Activated naive CD4-positive, alpha-beta T cell treated with anti-CD3 and anti-CD28 coated beads, Interleukin-2, amount 10 ng/mL, durations not matched to agents 7 days and 5 days (primary cell): ENCODE data around the gene OLFM1.

Experiments used
- CTCF ChIA-PET: fragments of 350-600 bp; sonication (Branson Sonifier 250); formaldehyde crosslinking; loops from one replicate; lab custom pipeline; 2021; ENCODE audit warnings: antibody characterized with exemption; lab: Charles Lee
- DNase-seq: peaks from one replicate; pipeline ENCODE4 v3.0.0-alpha.2; 2020
- H3K27ac Mint-ChIP-seq: one replicate; pipeline ENCODE4 v1.8.0; 2021; ENCODE audit warnings: mild to moderate bottlenecking, moderate library complexity, mixed read lengths
- H3K27me3 Mint-ChIP-seq: one replicate; pipeline ENCODE4 v1.8.0; 2021; ENCODE audit warnings: mild to moderate bottlenecking, mixed read lengths
- H3K36me3 Mint-ChIP-seq: one replicate; pipeline ENCODE4 v1.8.0; 2021; ENCODE audit warnings: mixed read lengths
- H3K4me1 Mint-ChIP-seq: one replicate; pipeline ENCODE4 v1.8.0; 2021; ENCODE audit warnings: mixed read lengths
- H3K4me3 Mint-ChIP-seq: one replicate; pipeline ENCODE4 v1.8.0; 2021; ENCODE audit warnings: mild to moderate bottlenecking, moderate library complexity, mixed read lengths
- H3K9me3 Mint-ChIP-seq: one replicate; pipeline ENCODE4 v1.8.0; 2021; ENCODE audit warnings: mixed read lengths

The OLFM1 gene

GRCh38 chr9:135099574-135099973 is 12.1 kb downstream of the OLFM1 start:
- Mint-ChIP-seq H3K4me1 (no peaks in the 10 kb centered on the region), H3K27ac (no peak overlapping the region), H3K27me3 (no peaks in the 10 kb centered on the region), H3K4me3 (no peak overlapping the region), H3K36me3 (no peaks in the 10 kb centered on the region), H3K9me3 (no peaks in the 10 kb centered on the region)
- no peak for DNase-seq
- CTCF ChIA-PET = no interaction called here

- H3K27me3 Mint-ChIP-seq = no peaks in the 10 kb centered on the region
- H3K27ac Mint-ChIP-seq = no peak overlapping the region
- DNase-seq = no peak
- no peaks in the 10 kb centered on the region for H3K4me1 Mint-ChIP-seq
- CTCF ChIA-PET = no interaction called here
- no peak overlapping the region for H3K4me3 Mint-ChIP-seq
- H3K36me3 Mint-ChIP-seq = no peaks in the 10 kb centered on the region
- H3K9me3 Mint-ChIP-seq = no peaks in the 10 kb centered on the region
Measured at GRCh38 chr9:135100241-135100681, 12.8 kb downstream of the OLFM1 start.

GRCh38 chr9:135100725-135101410 is 13.4 kb downstream of the OLFM1 start:
- Mint-ChIP-seq H3K36me3 (no peaks in the 10 kb centered on the region), H3K27ac (no peak overlapping the region), H3K4me1 (no peaks in the 10 kb centered on the region), H3K4me3 (no peak overlapping the region), H3K9me3 (no peaks in the 10 kb centered on the region), H3K27me3 (no peaks in the 10 kb centered on the region)
- no peak for DNase-seq
- CTCF ChIA-PET = no interaction called here

- Mint-ChIP-seq H3K27ac (no peak overlapping the region), H3K4me1 (no peaks in the 10 kb centered on the region), H3K36me3 (no peaks in the 10 kb centered on the region), H3K4me3 (no peak overlapping the region), H3K9me3 (no peaks in the 10 kb centered on the region), H3K27me3 (peaks cover 4% of the 10 kb centered on the region)
- CTCF ChIA-PET = no interaction called here
- no peak for DNase-seq
Measured at GRCh38 chr9:135101486-135101885, 14.0 kb downstream of the OLFM1 start.

- DNase-seq = no peak
- peaks cover 8% of the 10 kb centered on the region for H3K27me3 Mint-ChIP-seq
- CTCF ChIA-PET = no interaction called here
- H3K27ac Mint-ChIP-seq = no peak overlapping the region
- H3K4me1 Mint-ChIP-seq = no peaks in the 10 kb centered on the region
- H3K36me3 Mint-ChIP-seq = no peaks in the 10 kb centered on the region
- H3K9me3 Mint-ChIP-seq = no peaks in the 10 kb centered on the region
- no peak overlapping the region for H3K4me3 Mint-ChIP-seq
Measured at GRCh38 chr9:135101926-135102325, 14.5 kb downstream of the OLFM1 start.

- CTCF ChIA-PET = no interaction called here
- H3K36me3 Mint-ChIP-seq = no peaks in the 10 kb centered on the region
- H3K4me1 Mint-ChIP-seq = no peaks in the 10 kb centered on the region
- peaks cover 8% of the 10 kb centered on the region for H3K27me3 Mint-ChIP-seq
- DNase-seq = no peak
- H3K9me3 Mint-ChIP-seq = no peaks in the 10 kb centered on the region
- H3K4me3 Mint-ChIP-seq = no peak overlapping the region
- H3K27ac Mint-ChIP-seq = no peak overlapping the region
Measured at GRCh38 chr9:135102331-135102730, 14.9 kb downstream of the OLFM1 start.

GRCh38 chr9:135103001-135103446 is 15.6 kb downstream of the OLFM1 start:
- Mint-ChIP-seq H3K4me3 (no peak overlapping the region), H3K36me3 (no peaks in the 10 kb centered on the region), H3K27ac (no peak overlapping the region), H3K4me1 (no peaks in the 10 kb centered on the region), H3K9me3 (no peaks in the 10 kb centered on the region), H3K27me3 (peaks cover 15% of the 10 kb centered on the region)
- CTCF ChIA-PET = no interaction called here
- DNase-seq = no peak

- no peaks in the 10 kb centered on the region for H3K9me3 Mint-ChIP-seq
- no peak overlapping the region for H3K27ac Mint-ChIP-seq
Measured at GRCh38 chr9:135103931-135104639, 16.6 kb downstream of the OLFM1 start.

GRCh38 chr9:135104761-135105160 is 17.3 kb downstream of the OLFM1 start:
- Mint-ChIP-seq H3K4me3 (no peak overlapping the region), H3K27me3 (peaks cover 33% of the 10 kb centered on the region), H3K27ac (no peak overlapping the region), H3K36me3 (no peaks in the 10 kb centered on the region), H3K9me3 (no peaks in the 10 kb centered on the region), H3K4me1 (peaks cover 5% of the 10 kb centered on the region)
- CTCF ChIA-PET = no interaction called here
- DNase-seq = no peak

More at GRCh38 chr9:135103931-135104639, 16.6 kb downstream of the OLFM1 start:
- H3K4me3 Mint-ChIP-seq = no peak overlapping the region
- no peaks in the 10 kb centered on the region for H3K36me3 Mint-ChIP-seq
- CTCF ChIA-PET = no interaction called here
- H3K4me1 Mint-ChIP-seq = peaks cover 5% of the 10 kb centered on the region
- peaks cover 26% of the 10 kb centered on the region for H3K27me3 Mint-ChIP-seq
- no peak for DNase-seq

GRCh38 chr9:135105211-135105745 is 17.8 kb downstream of the OLFM1 start:
- DNase-seq = no peak
- peaks cover 5% of the 10 kb centered on the region for H3K4me1 Mint-ChIP-seq
- no peaks in the 10 kb centered on the region for H3K36me3 Mint-ChIP-seq
- no peaks in the 10 kb centered on the region for H3K9me3 Mint-ChIP-seq
- H3K4me3 Mint-ChIP-seq = no peak overlapping the region
- no peak overlapping the region for H3K27ac Mint-ChIP-seq
- H3K27me3 Mint-ChIP-seq = peaks cover 38% of the 10 kb centered on the region
- CTCF ChIA-PET = no interaction called here

- no peaks in the 10 kb centered on the region for H3K9me3 Mint-ChIP-seq
- no peak for DNase-seq
- no peak overlapping the region for H3K4me3 Mint-ChIP-seq
- H3K4me1 Mint-ChIP-seq = peaks cover 5% of the 10 kb centered on the region
- H3K36me3 Mint-ChIP-seq = no peaks in the 10 kb centered on the region
- peaks cover 38% of the 10 kb centered on the region for H3K27me3 Mint-ChIP-seq
- no peak overlapping the region for H3K27ac Mint-ChIP-seq
- CTCF ChIA-PET = no interaction called here
Measured at GRCh38 chr9:135105938-135106491, 18.5 kb downstream of the OLFM1 start.

GRCh38 chr9:135106551-135107270 is 19.2 kb downstream of the OLFM1 start:
- CTCF ChIA-PET = no interaction called here

GRCh38 chr9:135107581-135108235 is 20.2 kb downstream of the OLFM1 start:
- CTCF ChIA-PET = no interaction called here
- H3K4me3 Mint-ChIP-seq = no peak overlapping the region
- no peak overlapping the region for H3K27ac Mint-ChIP-seq
- H3K36me3 Mint-ChIP-seq = no peaks in the 10 kb centered on the region
- peaks cover 38% of the 10 kb centered on the region for H3K27me3 Mint-ChIP-seq
- DNase-seq = no peak
- peaks cover 5% of the 10 kb centered on the region for H3K4me1 Mint-ChIP-seq
- H3K9me3 Mint-ChIP-seq = no peaks in the 10 kb centered on the region

More at GRCh38 chr9:135106551-135107270, 19.2 kb downstream of the OLFM1 start:
- Mint-ChIP-seq H3K27me3 (peaks cover 38% of the 10 kb centered on the region), H3K36me3 (no peaks in the 10 kb centered on the region), H3K4me3 (no peak overlapping the region), H3K4me1 (peaks cover 5% of the 10 kb centered on the region), H3K27ac (no peak overlapping the region), H3K9me3 (no peaks in the 10 kb centered on the region)
- DNase-seq = no peak
